GM21576 (cell line): ENCODE data around the gene LKAAEAR1.
A peak's percentile ranks its signal among the peaks of the same experiment; 100 is the strongest.

ENCODE experiments used
- ATAC-seq: cut with Tn5 transposase; IDR thresholded peaks from one replicate; pipeline ENCODE4 v1.9.1; 2021; ENCODE audit warnings: mild to moderate bottlenecking, moderate library complexity; ENCODE audit not compliant: unreplicated experiment

Gene LKAAEAR1

DNA sequence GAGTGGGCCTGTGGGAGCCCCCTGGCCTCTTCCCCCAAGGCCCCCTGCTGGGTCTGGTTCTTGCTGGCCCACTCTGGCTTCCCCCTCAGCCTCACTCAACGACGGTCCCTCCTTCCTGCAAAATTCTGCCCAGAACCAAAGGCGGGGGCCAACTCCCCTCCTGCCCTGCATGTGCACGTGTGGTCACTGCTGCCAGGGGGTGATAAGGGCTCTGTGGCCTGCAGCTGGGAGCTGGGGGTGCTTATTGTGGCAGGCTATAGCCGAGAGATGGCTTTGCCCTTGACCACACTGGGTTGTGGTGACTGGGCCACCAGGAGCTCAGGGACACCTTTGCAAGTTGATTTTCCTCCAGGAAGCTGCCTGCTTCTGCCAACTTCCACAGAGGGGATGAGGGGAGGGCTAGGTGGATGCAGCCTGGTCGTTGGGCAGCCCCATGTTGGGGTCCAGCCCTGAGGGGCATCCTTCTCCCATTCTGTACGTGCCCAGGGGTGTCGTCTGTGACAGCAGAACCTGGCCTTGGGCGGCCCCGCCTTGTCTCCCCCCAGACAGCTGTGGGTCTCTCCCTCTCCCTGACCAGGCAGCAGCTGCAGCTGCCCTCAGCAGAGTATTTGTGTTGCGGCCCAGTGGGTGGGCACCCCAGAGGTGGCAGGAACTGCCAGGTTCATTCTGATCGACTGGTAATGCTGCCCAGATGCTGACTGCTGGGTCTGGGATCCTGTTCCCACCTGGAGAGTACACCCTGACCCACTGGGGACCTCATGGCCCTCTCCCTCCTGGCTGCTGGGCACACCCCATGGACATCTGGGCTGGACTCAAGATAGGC, 15.6 kb downstream of the LKAAEAR1 start:
- ATAC-seq, result no peak

DNA sequence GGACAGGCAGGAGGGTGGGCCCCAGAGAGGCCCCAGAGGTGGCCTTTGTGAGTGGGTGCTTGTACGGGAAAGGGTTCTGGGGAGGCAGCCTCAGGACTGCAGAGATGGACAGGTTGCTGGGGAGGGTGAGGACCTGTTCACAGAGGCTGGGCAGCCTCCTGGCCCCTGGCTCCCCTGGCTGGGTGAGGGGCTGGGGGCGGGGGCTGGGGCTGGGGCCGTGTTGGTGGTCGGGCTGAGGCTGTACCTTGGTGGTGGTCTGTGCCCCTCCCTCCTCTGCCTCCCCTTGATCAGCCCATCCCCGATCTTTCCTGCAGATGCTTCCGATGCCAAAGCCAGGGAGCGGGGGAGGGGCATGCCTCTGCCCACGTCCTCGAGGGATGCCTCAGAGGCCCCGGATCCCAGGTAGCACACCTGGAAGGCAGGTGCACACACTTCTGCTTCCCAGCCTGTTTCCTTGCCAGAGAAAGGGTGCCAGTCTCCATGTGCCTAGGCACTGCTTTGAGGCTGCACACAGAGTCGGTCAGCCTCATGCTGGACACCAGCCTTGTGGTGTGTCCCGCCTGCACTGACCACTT, 16.4 kb downstream of the LKAAEAR1 start:
- no peak for ATAC-seq

DNA sequence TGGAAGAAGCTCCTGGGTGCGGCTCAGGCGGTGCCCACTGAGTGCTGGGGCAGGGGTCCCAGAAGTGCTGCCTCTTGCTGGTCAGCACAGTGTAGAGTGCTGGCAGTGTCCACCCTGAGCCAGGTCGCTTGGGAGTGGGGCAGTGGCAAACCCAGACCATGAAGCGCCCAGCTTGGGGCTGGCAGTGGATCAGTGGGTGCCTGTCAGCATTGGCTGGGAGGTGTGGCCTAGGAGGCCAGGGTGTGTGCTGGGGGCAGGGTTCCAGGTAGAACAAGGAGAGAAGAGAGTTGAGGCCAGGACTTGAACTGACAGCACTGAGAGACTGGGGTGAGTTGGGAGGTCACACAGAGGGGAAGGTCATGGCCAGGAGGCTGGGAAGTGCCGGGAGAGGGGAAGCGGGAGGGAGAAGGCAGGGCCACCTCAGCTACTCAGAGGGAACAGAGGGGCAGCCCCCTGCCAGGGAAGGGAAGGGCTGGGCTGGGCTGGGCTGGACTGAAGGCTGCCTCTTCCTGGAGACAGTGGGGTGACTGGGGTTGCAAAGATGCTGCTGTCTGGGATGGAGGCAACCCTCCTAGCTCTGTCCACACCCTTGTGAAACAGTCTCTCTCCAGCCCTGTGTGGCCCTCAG, 17.1 kb downstream of the LKAAEAR1 start:
- no peak for ATAC-seq

DNA sequence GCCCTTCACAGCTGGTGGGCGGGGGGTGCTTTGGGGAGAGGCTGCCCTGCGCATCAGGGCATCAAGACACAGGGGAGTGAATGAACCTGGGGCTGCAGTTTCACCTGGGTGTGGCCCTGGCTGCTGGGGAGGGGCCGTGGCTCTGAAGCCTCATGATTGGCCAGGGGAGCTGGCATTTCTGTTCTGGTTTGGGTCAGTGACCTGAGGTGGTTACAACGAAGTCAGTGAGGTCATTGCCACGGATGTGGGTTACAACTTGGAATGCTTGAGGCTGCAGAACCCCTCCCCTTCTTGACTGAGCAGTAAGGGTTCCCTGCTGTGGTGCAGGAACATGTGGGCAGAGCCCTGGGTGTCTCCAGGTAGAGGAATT, 18.2 kb downstream of the LKAAEAR1 start:
- peak; percentile 54 for ATAC-seq

DNA sequence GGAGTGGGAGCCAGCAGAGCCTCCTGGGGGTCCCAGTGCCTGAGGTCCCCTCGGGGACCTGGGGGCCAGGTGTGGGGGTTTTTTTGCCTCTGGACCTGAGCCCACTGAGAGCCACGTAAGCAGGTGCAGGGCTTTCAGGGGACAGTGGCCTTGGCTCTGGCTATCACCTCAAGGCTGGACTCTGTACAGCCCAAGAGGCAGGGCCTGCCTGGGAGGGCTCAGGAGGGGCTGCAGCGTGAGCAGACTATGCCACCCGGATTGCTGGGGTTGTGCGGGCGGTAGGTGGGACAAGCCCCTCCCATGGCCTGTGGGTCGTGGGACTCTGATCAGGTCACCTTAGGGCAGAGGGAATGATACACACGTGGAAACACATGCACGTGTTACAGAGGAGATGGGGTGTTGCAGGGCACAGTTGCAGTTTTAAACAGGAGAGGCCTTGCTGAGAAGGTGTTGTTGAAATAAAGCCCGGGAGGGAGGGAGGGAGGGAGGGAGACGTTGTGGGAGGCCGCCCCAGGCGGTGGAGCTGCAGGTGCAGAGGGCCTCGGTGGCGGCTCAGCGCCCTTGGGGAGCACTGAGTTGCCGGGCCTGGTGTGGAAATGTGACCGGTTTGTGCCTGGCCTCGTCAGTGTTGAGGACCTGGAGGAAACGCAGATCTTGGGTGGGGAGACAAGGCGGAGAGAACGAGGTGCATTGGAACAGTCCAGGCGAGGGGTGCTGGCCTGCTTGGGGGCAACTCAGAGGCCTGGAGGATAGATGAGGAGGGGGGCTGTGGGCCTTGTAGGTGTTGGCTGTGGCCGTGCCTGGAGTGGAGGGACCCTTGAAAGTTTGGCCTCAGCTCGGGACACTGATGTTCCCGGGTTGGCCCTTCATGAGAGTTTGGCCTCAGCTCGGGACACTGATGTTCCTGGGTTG, 18.9 kb downstream of the LKAAEAR1 start:
- ATAC-seq, result no peak

DNA sequence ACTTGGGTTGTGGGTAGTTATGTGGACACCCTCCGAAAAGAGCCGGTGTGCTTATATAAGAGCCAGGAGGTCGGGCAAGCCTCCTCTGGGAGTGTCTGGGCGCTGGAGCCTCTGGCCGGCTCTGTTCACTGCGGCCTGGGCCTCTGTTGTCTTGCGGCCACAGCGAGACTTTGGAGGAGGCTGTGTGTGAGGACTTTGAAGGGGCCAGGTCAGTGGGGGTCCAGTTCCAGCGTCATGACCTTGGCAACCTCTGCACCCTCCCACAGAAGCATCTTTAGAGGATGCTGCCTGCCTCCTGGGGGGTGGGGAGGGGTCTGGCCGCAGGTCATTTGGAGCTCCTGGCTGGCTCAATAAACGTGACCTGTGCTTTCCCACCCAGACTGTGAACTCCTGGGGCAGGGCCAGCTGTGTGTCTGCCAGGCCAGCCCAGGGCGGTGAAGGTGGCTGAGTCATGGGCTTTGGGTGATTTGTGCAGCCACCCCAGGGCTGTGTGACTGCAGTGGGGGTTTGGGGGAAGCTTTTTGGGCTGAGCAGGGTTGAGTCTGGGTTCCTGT, 20.0 kb downstream of the LKAAEAR1 start:
- ATAC-seq, result no peak

DNA sequence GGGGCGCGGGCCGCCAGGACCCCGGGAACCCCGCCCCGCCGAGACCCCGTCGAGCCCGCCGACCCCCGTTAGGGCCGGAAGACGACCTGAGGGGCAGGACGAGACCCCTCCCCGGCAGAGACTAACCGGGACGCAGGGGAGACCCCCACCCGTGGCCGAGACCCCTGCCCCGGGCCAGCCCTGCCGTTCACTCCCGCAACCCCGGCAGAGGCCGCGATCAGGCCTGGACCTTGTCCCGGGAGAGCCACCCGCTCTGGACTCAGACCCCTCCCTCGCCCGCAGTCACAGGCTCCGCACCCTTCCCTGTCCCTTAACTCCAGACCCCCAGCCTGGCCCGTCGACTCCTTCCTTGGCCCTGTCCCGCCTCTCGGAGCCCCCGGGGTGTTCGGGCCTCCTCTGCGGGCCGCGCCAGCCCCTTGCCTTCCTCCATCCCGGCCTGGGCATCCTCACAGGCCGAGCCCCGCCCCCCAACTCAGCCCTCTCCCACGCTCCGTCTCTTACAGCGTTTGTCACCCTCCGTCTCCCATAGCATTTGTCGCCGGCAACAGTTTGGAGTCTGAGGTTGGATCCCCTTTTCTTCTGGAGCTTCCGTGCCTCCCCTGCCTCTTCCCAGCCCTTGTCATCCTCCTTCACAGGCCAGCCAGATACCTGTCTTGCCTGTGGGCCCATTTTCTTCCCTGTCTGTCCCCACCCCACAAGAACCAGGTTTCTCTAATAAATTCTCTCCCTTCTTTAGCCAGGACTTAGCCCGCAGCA, 20.6 kb downstream of the LKAAEAR1 start:
- no peak for ATAC-seq

DNA sequence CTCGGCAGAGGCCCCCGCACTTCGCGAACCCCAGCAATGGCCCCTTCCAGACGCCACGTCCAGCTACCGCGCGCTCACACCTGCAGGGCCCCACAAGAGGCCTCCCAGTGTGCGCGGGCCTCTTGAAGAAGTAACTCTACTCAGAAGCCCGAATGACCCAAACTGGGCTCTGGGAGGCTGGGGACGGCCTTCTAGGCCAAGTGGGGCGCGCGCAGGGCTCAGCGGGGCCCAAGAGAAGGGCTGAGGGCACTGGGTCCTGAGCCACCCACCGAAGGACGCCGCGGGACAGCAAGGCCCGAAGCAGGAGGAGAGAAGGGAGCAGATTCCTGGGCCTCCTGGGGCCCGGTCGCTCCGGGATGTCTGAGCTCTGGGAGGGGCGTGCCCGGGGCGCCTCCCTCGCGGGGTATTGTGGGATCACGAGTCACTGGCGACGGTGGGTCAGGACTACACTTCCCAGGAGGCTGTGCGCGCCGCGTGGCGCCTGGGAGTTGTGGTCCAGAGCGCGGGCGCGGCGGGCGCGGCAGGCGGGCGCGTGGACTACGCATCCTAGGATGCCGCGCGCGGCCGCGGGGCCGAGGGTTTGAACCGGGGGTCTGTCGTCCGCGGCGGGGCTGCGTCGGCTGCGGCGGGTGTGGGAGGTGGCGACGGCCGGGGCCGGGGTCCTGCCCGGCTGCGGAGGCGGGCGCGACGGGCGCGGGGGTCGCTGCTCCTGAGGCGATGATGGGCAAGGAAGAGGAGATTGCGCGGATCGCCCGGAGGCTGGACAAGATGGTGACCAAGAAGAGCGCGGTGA, 21.4 kb downstream of the LKAAEAR1 start, which contains the start of gene TCEA2:
TSS of gene TCEA2 (plus strand) at position 603 of the 793 bp plus-strand sequence. CDS start at position 718, 115 bp downstream.
- peak; percentile 48 for ATAC-seq

DNA sequence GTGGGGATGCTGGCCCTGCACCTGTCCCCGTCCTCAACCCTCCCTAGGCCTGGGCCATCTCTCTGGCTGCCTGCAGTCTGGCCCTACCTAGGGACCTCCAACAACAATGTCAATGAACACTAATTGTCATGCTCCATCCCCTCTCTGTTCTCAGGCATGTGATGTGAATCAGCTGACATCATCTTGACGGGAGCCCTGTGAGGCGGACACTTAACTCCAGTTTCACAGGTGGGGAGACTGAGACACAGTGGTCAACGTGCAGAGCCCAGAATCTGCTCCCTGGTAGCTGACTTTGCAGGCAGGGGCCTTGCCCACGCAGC, 22.0 kb downstream of the LKAAEAR1 start:
- no peak for ATAC-seq

DNA sequence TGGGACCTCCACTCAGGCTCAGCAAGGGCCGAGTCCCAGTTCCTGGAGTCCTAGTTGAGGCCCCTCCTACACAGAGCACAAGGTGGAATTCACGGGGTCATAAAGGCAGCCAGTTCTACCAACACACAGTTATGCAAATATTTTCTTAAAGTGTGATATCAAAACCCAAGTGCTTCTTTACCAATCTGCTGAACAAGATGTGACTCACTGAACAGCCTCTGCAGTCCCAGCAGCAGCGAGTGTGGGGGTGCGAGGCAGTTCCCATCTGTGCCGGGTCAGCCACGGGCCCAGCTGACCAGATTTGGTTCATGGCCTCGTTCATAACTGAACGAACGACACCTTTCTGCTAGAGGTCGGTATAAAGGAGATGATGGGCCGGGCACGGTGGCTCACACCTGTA, 25.7 kb downstream of the LKAAEAR1 start:
- ATAC-seq, result no peak

DNA sequence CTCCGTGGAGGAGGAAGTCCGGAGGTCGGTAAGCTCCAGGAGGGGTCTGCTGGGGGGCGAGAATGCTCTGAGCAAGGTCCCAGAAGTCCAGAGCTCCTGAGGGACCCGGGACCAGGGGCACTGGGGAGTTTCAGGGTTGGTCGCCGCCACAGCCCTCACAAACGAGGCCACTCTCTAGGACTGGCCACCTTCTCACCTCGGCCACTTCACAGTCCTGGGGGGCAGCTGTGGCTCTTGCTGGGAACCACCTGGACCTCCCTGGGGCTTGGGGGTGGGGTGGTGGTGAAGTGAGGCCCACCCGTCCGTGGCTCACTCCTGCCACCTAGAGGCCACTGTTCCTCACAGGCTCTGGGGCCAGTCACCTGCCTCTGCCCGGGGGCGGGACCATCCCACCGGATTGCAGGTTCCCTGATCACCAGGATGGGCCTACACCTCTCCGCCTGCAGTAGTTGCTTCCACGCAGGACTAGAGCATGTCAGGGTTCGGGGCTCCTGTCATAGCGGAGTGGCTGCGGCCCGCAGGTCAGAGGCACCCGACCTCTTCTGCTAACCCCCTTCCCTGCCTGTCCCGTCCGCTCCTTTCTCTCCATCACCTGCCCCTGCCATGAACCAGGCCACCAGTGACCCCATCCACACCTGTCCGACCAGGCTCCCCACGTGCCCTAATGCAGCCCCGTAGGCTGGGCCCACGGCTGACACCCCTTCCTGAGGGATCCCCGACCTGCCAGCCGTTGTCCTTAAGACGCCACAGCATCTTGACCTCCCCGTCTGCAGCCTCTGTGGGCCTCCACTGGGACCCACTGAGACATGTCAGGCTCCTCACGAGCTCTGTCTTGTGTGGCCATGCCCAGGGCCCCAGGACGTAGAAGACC, 26.3 kb downstream of the LKAAEAR1 start:
- ATAC-seq, result no peak

DNA sequence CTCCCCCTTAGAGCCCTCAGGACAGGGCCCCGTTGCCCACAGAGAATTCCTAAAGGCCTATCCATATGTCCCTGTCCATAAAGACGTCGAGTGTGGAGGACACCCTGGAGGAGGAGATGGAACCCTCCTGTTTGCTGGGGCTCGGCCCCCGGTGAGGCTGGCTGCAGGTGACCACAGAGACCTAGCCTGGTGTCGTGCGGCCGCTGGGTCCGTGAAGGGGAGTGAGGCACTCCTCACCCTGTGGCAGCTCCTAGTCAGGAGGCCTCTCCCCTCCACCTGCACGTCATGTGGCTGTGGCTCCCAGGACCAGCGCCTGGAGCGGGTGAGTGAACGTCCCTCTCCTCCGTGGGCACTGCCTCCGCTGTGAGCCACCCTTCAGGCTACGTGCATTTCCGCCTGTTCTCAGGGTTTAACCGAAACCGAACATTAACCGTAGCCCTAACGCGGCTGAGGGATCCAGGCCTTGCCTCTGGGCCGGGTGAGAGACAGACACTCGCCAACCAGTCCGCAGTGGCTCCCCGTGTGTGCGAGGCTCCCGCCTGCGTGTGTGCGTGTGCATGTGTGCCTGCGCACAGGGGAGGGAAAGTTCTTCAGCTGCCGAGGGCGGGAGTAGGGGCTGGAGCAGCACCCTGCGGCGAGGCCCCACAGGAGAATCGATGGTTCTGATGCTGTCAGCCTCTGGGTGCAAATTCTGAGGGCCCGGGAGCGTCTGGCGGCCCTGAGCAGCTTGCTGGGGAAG, 27.1 kb downstream of the LKAAEAR1 start:
- no peak for ATAC-seq

DNA sequence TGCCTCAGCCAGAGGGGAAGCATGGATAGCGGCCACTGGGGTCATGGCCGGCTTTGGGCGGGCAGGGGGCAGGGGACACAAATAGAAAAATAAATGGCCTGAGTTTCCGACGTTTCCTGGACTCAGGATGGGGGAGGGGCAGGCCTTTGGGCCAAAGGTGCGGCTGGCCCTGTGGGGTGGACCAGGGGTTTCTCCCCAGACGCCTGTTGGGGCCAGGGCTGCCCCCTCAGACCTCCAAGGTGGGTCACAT, 27.6 kb downstream of the LKAAEAR1 start:
- ATAC-seq, result no peak

DNA sequence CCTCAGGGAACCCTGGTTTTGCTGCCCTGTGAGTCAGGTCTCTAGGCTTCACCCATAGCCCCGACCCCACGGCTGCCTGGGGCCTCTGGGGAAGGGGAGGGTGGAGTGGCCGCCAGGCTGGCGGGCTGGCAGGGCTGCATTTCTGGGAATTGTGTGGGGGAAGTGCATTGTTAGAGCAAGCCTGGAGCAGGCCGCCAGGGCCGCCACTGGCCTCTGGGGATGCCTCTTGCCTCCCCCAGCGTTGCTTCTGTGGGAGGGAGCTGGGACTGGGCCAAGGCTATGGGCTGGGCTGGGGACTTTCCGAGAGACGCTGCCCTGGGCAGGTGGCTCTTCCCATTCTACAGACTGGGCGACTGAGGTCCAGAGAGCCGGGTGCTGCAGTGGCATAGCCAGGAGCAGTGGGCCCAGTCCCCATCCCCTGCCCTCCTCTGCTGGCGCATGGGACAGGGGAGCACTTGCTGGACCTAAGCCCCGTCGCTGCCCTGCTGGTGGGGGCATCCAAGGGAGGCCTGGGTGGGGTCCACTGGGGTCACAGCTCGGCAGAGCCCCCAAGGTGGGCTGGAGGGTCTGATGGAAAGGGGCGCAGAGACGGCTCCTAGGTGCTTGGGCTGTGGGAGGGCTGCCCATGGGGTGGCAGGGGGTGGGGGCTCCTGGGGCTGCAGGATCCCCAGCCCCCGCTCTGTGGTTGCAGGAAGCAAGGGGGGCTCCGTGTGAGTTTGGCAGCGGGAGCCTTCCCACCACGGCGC, 28.1 kb downstream of the LKAAEAR1 start:
- ATAC-seq, result no peak

DNA sequence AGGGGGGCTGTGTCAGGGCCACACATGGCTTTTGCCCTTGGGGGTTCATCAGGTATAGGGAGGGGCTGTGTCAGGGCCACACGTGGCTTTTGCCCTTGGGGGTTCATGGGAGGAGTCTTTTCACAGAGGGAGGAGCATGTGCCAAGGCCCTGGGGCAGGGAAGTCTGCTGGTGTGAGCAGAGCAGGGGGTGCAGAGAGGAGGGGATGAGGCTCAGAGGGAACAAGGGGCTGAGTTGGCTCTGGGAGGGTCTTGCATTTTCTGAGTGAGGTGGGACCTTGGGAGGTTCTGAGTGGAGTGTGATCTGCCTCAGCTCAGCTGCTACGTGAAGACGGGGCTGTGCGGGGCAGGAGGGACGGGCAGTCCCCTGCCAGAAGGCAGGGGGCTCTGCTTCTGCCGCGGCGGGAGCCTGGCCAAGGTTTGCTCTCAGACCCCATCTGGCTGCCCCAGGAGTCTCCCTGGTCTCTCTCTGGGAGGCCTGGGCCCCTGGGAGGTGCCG, 28.8 kb downstream of the LKAAEAR1 start:
- ATAC-seq, result no peak

DNA sequence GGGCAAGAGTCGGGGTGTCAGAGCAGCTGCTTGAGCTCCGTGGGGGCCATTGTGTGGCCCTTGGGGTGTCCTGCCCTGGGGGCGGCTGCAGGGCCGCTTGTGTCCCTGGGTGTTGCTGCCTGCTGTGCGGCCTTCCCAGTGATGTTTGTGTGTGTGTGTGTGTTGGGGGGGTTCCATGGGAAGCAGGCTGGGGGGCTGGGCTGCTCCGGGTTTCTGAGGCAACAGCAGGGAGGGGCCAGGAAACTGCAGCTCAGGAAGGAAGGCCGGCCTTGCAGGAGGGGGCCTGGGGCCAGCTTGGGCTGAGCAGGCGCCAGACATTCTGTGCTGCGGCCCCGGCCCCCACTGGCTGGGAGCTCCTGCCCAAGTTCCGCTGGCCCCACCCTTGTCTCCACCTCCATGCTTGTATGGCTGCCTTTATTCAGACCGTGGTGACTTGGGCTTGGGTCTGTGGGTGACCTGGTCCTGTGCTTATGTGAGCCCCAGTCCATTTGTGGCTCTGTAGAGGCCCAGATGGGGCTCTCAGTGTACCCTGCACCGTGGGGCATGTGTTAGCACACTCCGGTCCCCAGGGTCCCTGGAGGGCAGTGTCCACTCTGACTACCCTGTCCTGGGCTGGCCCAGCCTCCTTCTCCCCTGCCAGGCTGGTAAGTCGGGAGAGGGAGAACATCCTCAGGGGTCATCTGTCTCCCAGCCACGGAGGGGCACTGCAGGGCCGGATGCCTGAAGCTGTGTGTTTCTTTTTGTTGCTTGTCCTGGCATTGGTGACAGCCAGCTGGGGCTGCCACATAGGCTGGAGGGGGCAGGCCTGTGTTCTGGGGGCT, 30.1 kb downstream of the LKAAEAR1 start:
- no peak for ATAC-seq
